K562 (cell line): Measurements from ENCODE around the gene DGCR2. TPM values are rescaled to one million over a fixed set of nuclear protein-coding genes. Genes with fewer than 3 reads are reported as not detected.

Source experiments
- ATF3 ChIP-seq, 2 experiments: fragments of 450-650 bp in 1 of 2; sonication (generic) in 1 of 2; formaldehyde crosslinking in 1 of 2; IDR thresholded peaks in 1 of 2; conservative IDR thresholded peaks in 1 of 2; 2 replicates each; pipeline versions ENCODE4 v1.6.1 to v1.8.1; 2016 to 2023; ENCODE audit warnings: mild to moderate bottlenecking in 2 of 2, moderate library complexity in 2 of 2, inconsistent platforms in 1 of 2, missing genetic modification reagents in 1 of 2
- BMI1 ChIP-seq: fragments of 150-350 bp; IDR thresholded peaks from 2 replicates; pipeline ENCODE4 v1.6.1; 2014; ENCODE audit warnings: low read length
- CHD2 ChIP-seq: IDR thresholded peaks from 2 replicates; pipeline ENCODE4 v1.6.1; 2011; ENCODE audit warnings: low read depth, low read length
- DPF2 ChIP-seq: fragments of 450-650 bp; IDR thresholded peaks from 2 replicates; pipeline ENCODE4 v1.6.1; 2016
- EGR1 ChIP-seq: fragments of 450-650 bp; conservative IDR thresholded peaks from 2 replicates; pipeline ENCODE4 v1.6.1; 2017; ENCODE audit warnings: mild to moderate bottlenecking
- ELK1 ChIP-seq: sonication (generic); formaldehyde crosslinking; IDR thresholded peaks from 2 replicates; pipeline ENCODE4 v1.8.1; 2022; ENCODE audit warnings: missing genetic modification reagents
- GTF2B ChIP-seq: IDR thresholded peaks from 2 replicates; pipeline ENCODE4 v1.6.1; 2011; ENCODE audit not compliant: insufficient read length; ENCODE audit errors: extremely low read depth
- HOXB6 ChIP-seq: fragments of 250-450 bp; sonication (Bioruptor Pico); IDR thresholded peaks from 2 replicates; pipeline ENCODE4 v1.5.1; 2022; ENCODE audit warnings: mild to moderate bottlenecking, borderline replicate concordance
- JUN ChIP-seq, 2 experiments: sonication (generic) in 1 of 2; formaldehyde crosslinking in 1 of 2; IDR thresholded peaks; 2 replicates each; pipeline versions ENCODE4 v1.6.1 to v1.8.0; 2012 to 2022; ENCODE audit warnings: borderline replicate concordance in 2 of 2, mild to moderate bottlenecking in 2 of 2, improper control_type of control experiment in 1 of 2, low read depth in 1 of 2, low read length in 1 of 2, missing genetic modification reagents in 1 of 2
- MAX ChIP-seq: sonication (generic); formaldehyde crosslinking; IDR thresholded peaks from 2 replicates; pipeline ENCODE4 v1.9.0; 2022; ENCODE audit warnings: mild to moderate bottlenecking, missing genetic modification reagents
- NFIX ChIP-seq: fragments of 250-450 bp; sonication (Bioruptor Pico); IDR thresholded peaks from 2 replicates; pipeline ENCODE4 v1.4.0; 2020; ENCODE audit warnings: low read depth, mild to moderate bottlenecking, moderate library complexity
- PHF8 ChIP-seq: fragments of 200-600 bp; sonication (generic); IDR thresholded peaks from 2 replicates; pipeline ENCODE4 v1.6.1; 2012; ENCODE audit warnings: mixed run types, mild to moderate bottlenecking, inconsistent platforms, low read length, moderate library complexity, borderline replicate concordance
- SP1 ChIP-seq: sonication (generic); formaldehyde crosslinking; IDR thresholded peaks from 2 replicates; pipeline ENCODE4 v1.8.1; 2022; ENCODE audit warnings: mild to moderate bottlenecking, missing genetic modification reagents
- ZBTB33 ChIP-seq: sonication (generic); formaldehyde crosslinking; IDR thresholded peaks from 2 replicates; pipeline ENCODE4 v1.8.1; 2023; ENCODE audit warnings: mild to moderate bottlenecking, missing genetic modification reagents
- ZNF12 ChIP-seq: sonication (generic); formaldehyde crosslinking; IDR thresholded peaks from 2 replicates; pipeline ENCODE4 v1.4.0; 2020; ENCODE audit warnings: mild to moderate bottlenecking, missing genetic modification reagents
- ZNF140 ChIP-seq: fragments of 250-450 bp; sonication (Bioruptor Pico); IDR thresholded peaks from 2 replicates; pipeline ENCODE4 v1.8.0; 2021; ENCODE audit warnings: moderate library complexity, mild to moderate bottlenecking, inconsistent platforms
- ZNF212 ChIP-seq: fragments of 450-650 bp; formaldehyde crosslinking; IDR thresholded peaks from 2 replicates; pipeline ENCODE4 v1.4.0; 2020; ENCODE audit warnings: mild to moderate bottlenecking
- ZNF764 ChIP-seq: fragments of 250-450 bp; sonication (Bioruptor Pico); IDR thresholded peaks from 2 replicates; pipeline ENCODE4 v1.4.0; 2020; ENCODE audit warnings: low read depth, mild to moderate bottlenecking, moderate library complexity
- ZNF780A ChIP-seq: fragments of 250-450 bp; sonication (Bioruptor Pico); IDR thresholded peaks from 2 replicates; pipeline ENCODE4 v1.5.0; 2021; ENCODE audit warnings: mild to moderate bottlenecking
- ZNF830 ChIP-seq: fragments of 250-450 bp; sonication (Bioruptor Pico); IDR thresholded peaks from 2 replicates; pipeline ENCODE4 v1.5.0; 2021; ENCODE audit warnings: mild to moderate bottlenecking
- polyA plus RNA-seq, 8 experiments: library from polyadenylated mRNA; depleted of rRNA in 4 of 8; stranded (reverse) in 5 of 8; unstranded in 3 of 8; fragments of >200 nt; fragmentation: Nextera tagmentation in 2 of 8; fragmentation: Illumina TruSeq in 1 of 8; extraction: Ambion mirVana in 2 of 8; extraction: Trizol in 1 of 8; gene quantifications; 2 replicates each; pipeline versions ENCODE4 v1.2.1 to v1.2.3, GENCODE V29; 2011 to 2014; ENCODE audit warnings: inconsistent platforms in 1 of 8, missing spikeins in 1 of 8
- total RNA-seq, 7 experiments: library from RNA; depleted of rRNA in 6 of 7; stranded (reverse); fragments of >200 nt in 6 of 7; fragmentation: Illumina TruSeq in 2 of 7; extraction: Trizol in 2 of 7; gene quantifications; 2 replicates each; pipeline versions ENCODE4 v1.2.1 to v1.2.3, GENCODE V29; 2011 to 2021; ENCODE audit warnings: low replicate concordance in 1 of 7
- TF ChIP-seq, protein P1 (sequence below): sonication (generic); formaldehyde crosslinking; IDR thresholded peaks from 2 replicates; pipeline ENCODE4 v1.8.0; 2022; ENCODE audit warnings: mild to moderate bottlenecking, missing genetic modification reagents

DGCR2 gene
- total and polyA plus RNA-seq, 9 of the 15 experiments (the other 6 are each of a cell fraction or from before 2014, with no cell fraction given): 0.69 to 101 (median 56.4) TPM

- no peak for TF ChIP-seq ZNF780A (CRISPR knock-in tag)
- no peak for TF ChIP-seq GTF2B
- no peak for TF ChIP-seq ZBTB33 (CRISPR knock-in tag)
- TF ChIP-seq ATF3 (IDR thresholded peaks at IDR 0.05): no peak
- no peak for TF ChIP-seq ATF3 (CRISPR knock-in tag; conservative IDR thresholded peaks at IDR 0.05)
- no peak for TF ChIP-seq BMI1
- no peak for TF ChIP-seq ZNF764 (CRISPR knock-in tag)
- TF ChIP-seq ZNF830 (CRISPR knock-in tag): no peak
- no peak; the same call in 1 of the 2 replicates for TF ChIP-seq MAX (CRISPR knock-in tag)
- no peak for TF ChIP-seq ZNF12
- no peak for TF ChIP-seq ZNF212 (CRISPR knock-in tag)
- TF ChIP-seq HOXB6 (CRISPR knock-in tag): no peak
- TF ChIP-seq JUN (IDR thresholded peaks at IDR 0.05; ENCODE audit: borderline replicate concordance, low read depth, low read length): no peak
- no peak for TF ChIP-seq JUN (CRISPR knock-in tag; IDR thresholded peaks at IDR 0.05; ENCODE audit: borderline replicate concordance)
- no peak for TF ChIP-seq SP1 (CRISPR knock-in tag)
- TF ChIP-seq PHF8: 0 out of 2 replicates have a peak, but pooled peaks have one; percentile 7
- TF ChIP-seq NFIX (CRISPR knock-in tag): no peak
- TF ChIP-seq CHD2: no peak
- TF ChIP-seq, protein P1, sequence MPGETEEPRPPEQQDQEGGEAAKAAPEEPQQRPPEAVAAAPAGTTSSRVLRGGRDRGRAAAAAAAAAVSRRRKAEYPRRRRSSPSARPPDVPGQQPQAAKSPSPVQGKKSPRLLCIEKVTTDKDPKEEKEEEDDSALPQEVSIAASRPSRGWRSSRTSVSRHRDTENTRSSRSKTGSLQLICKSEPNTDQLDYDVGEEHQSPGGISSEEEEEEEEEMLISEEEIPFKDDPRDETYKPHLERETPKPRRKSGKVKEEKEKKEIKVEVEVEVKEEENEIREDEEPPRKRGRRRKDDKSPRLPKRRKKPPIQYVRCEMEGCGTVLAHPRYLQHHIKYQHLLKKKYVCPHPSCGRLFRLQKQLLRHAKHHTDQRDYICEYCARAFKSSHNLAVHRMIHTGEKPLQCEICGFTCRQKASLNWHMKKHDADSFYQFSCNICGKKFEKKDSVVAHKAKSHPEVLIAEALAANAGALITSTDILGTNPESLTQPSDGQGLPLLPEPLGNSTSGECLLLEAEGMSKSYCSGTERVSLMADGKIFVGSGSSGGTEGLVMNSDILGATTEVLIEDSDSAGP (CRISPR knock-in tag): no peak; the same call in 1 of the 2 replicates
- no peak for TF ChIP-seq DPF2
- TF ChIP-seq ELK1: no peak
- no peak for TF ChIP-seq EGR1
- no peak for TF ChIP-seq ZNF140 (CRISPR knock-in tag)
These were observed 79.7 kb downstream of the DGCR2 start (continued) for GRCh38 chr22:19042285-19043120.
